ENCODE data around the gene FHIT. TPM values are rescaled to one million over a fixed set of nuclear protein-coding genes. Genes with fewer than 3 reads are reported as not detected.

Gene FHIT
- total RNA-seq, 2 donors from 2014 or later, result 10.4 to 15.8 TPM

GRCh38 chr3:59904296-59904695 is 1347.0 kb downstream of the FHIT start:
- TF ChIP-seq POLR2A (IDR thresholded peaks at IDR 0.05), result no peak
- no peak for TF ChIP-seq CTCF (IDR thresholded peaks at IDR 0.05)
- Histone ChIP-seq H3K36me3 (replicated peaks in 1 of 2; ENCODE audit: insufficient read depth in 1 of 2, low read depth in 2 of 2) (no peaks in the 10 kb centered on the region), H3K4me3 (no peak overlapping the region), H3K9me3 (no peaks in the 10 kb centered on the region), H3K4me1 (no peaks in the 10 kb centered on the region), H3K27me3 (no peaks in the 10 kb centered on the region), H3K27ac (no peak overlapping the region)
- WGBS, 2 donors, result 88 to 97% methylated on average over 3 of the region's 3 CpGs
- ATAC-seq, result no peak
- intact Hi-C loops (cut with DNase I), result no loop called here
- no peak for DNase-seq

GRCh38 chr3:59899061-59899460 is 1352.2 kb downstream of the FHIT start:
- Histone ChIP-seq H3K9me3 (no peaks in the 10 kb centered on the region), H3K27ac (no peak overlapping the region), H3K27me3 (no peaks in the 10 kb centered on the region), H3K36me3 (replicated peaks in 1 of 2; ENCODE audit: insufficient read depth in 1 of 2, low read depth in 2 of 2) (no peaks in the 10 kb centered on the region), H3K4me3 (no peak overlapping the region), H3K4me1 (no peaks in the 10 kb centered on the region)
- WGBS, 2 donors, result 100% methylated on average over 1 of the region's 1 CpG
- DNase-seq (no peak), ATAC-seq (no peak)
- intact Hi-C loops (cut with DNase I), result no loop called here
- TF ChIP-seq POLR2A (IDR thresholded peaks at IDR 0.05) (no peak), CTCF (IDR thresholded peaks at IDR 0.05) (no peak)

DNA sequence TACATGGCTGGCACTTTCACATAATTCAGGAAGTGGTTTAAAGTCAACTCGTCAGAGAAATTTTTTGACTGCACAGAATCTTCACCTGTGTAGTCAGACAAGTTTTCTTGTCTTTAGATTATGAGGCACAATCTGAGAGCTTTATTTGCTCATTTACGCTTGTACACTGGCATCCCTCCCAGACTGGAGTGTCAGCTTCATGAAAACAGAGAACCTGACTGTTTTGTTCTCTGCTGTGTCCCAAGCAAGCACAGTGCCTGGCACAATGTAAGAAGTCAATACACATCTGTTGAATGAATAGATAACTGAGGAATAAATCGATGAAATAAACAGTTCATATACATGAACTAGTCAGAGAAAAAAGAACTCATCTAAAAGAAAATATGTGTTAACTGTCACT is 1355.3 kb downstream of the FHIT start:
- no peaks in the 10 kb centered on the region for H3K4me1 ChIP-seq
- TF ChIP-seq CTCF (IDR thresholded peaks at IDR 0.05) (no peak), POLR2A (IDR thresholded peaks at IDR 0.05) (no peak)
- DNase-seq (peak in 1 of 4 donors; percentile 14), ATAC-seq (no peak)
- intact Hi-C loops (cut with DNase I), result no loop called here
- 10 to 19% methylated on average over 3 of the region's 3 CpGs for WGBS, 2 donors
- H3K9me3 ChIP-seq, result no peaks in the 10 kb centered on the region
- no peak overlapping the region for H3K4me3 ChIP-seq
- no peak overlapping the region for H3K27ac ChIP-seq
- H3K36me3 ChIP-seq (replicated peaks in 1 of 2; ENCODE audit: insufficient read depth in 1 of 2, low read depth in 2 of 2), result no peaks in the 10 kb centered on the region
- no peaks in the 10 kb centered on the region for H3K27me3 ChIP-seq

GRCh38 chr3:59894425-59895121 is 1356.7 kb downstream of the FHIT start:
- no peak for ATAC-seq
- no peaks in the 10 kb centered on the region for H3K27me3 ChIP-seq
- no peak overlapping the region for H3K4me3 ChIP-seq
- no peaks in the 10 kb centered on the region for H3K36me3 ChIP-seq (replicated peaks in 1 of 2; ENCODE audit: insufficient read depth in 1 of 2, low read depth in 2 of 2)
- 94 to 100% methylated on average over 2 of the region's 2 CpGs for WGBS, 2 donors
- TF ChIP-seq POLR2A (IDR thresholded peaks at IDR 0.05) (no peak), CTCF (IDR thresholded peaks at IDR 0.05) (no peak)
- DNase-seq, result no peak
- intact Hi-C loops (cut with DNase I), result no loop called here
- no peaks in the 10 kb centered on the region for H3K9me3 ChIP-seq
- H3K27ac ChIP-seq, result no peak overlapping the region
- no peaks in the 10 kb centered on the region for H3K4me1 ChIP-seq

DNA sequence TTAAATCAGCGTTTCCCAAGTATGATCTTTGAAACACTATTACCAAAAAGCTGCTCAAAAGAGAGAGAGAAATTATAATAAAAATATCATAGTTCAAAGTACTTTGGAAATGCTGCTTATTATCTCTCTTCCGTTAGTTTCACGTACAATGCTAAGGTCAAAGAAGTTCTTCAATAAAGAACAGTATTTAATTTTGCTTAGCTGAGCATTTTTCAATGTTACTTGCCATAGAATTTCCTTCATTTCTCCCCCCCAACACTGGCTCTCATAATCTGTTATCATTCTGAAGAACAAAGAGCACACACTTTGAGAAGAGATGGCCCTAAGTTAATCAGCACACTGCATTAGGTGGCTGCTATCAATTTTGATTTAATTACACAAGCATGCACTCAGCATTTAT is 1360.6 kb downstream of the FHIT start:
- TF ChIP-seq CTCF (IDR thresholded peaks at IDR 0.05) (no peak), POLR2A (IDR thresholded peaks at IDR 0.05) (no peak)
- Histone ChIP-seq H3K9me3 (no peaks in the 10 kb centered on the region), H3K36me3 (replicated peaks in 1 of 2; ENCODE audit: insufficient read depth in 1 of 2, low read depth in 2 of 2) (no peaks in the 10 kb centered on the region), H3K4me1 (no peaks in the 10 kb centered on the region), H3K27me3 (no peaks in the 10 kb centered on the region), H3K4me3 (no peak overlapping the region), H3K27ac (no peak overlapping the region)
- DNase-seq, result no peak
- no peak for ATAC-seq
- intact Hi-C loops (cut with DNase I), result no loop called here
- WGBS, 2 donors, result 93 to 98% methylated on average over 3 of the region's 3 CpGs
